ENCODE measurements around the gene PGBD5.

PGBD5 gene

DNA sequence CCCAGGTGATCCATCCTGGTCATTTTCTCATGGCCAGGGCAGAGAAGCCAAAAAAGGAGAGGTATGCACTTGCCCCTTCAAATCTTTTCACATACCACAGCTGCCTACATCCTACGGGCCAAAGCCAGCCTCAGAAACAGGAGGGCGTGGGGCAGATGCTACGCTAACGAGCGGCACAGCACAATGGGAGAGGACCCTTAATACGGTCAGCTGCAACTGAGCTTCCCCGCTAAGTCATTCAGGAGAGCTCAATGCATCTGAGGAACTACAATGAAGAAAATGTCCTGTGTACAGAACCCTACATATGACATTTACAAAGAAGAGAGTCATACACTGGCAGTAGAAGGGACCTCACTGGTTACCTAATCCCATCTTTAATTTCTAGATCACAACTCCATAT, 78.2 kb downstream of the PGBD5 start:
- DNase-seq (ENCODE audit: low read depth in 2 of 2), result no peak

DNA sequence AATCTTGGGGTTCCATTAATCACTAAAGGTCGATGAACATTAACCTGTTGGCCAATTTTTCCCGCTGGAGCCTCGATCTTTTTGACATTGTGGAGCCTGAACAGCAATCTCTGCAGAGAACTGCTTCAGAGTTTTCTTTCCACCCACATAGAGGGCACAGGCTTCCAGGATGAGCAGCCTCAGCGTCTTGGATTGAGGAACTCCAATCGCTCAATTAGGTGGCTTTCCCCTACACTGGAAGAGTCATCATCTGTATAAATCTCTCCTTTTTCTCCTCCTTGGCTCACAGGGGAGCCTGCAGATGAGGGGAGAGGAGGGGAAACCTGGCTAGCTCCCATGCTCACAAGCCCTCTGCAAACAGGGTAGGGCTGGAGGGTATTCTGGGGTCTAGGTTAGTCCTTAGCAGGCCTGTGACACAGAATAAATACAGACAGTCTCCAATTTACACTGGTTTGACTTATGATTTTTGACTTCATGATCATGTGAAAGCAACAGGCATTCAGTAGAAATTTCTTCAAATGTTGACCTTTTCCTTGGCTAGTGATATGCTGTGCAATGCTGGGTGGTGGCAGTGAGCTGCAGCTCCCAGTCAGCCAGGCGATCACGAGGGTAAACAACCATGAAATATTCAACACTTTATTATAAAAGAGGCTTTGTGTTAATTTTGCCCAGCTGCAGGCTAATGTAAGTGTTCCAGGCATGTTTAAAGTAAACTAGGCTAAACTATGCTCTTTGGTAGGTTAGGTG, 80.8 kb downstream of the PGBD5 start:
- DNase-seq (ENCODE audit: low read depth in 2 of 2), result no peak

DNA sequence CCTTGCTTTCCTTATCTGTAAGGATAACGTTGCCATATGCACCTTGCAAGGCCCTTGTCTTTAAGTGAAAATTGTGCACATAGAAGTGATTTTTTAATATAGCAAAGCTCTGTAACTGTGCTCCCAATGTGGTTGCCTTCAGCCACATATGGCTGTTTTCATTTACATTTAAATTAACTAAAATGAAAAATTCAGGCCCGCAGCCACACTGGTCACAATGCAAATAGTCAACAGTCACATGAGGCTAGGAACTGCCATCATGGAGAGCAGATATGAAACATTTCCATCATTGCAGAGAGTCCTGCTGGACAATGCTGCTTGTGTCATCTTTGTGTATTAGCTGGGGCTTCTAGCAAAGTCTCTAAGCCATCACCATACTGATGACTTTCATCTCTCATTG, 83.4 kb downstream of the PGBD5 start:
- DNase-seq (ENCODE audit: low read depth in 2 of 2), result no peak

DNA sequence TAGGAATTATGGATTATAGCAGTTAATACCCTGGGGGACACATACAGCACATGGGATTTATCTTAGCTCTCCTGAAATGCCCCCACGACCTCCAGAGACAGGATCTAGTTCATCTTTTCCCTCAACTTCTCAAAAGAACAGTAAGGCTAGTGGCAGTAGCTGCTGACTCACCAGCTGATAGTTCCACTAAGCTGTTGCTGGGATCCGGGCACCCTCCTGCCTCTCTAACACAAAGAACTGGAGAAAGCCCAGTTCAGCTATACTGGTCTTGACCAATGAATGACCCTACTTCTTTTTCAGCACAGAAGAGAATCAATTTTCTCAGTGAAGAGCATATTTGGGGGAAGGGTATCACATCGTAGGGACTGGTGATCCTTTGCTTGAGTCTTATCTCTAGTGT, 84.1 kb downstream of the PGBD5 start:
- no peak for DNase-seq (ENCODE audit: low read depth in 2 of 2)

DNA sequence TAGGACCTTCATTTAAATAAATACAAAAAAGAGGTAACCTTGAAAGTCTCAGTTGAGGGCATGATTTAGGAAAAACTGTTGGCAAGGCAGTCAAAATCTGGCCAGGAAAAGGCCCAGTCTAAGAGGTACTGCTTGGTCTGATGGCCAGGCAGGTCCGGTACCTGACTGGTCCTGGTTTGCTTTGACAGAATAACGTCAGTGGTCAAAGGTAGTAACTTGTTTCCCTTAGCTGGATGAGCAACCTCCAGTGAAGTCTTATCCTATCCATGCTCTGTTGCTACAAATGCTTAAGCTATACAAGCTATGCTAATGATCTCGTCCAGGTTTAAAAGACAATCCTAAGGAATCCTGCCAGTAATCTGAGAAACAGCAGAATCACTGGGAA, 85.0 kb downstream of the PGBD5 start:
- DNase-seq (ENCODE audit: low read depth in 2 of 2), result no peak

DNA sequence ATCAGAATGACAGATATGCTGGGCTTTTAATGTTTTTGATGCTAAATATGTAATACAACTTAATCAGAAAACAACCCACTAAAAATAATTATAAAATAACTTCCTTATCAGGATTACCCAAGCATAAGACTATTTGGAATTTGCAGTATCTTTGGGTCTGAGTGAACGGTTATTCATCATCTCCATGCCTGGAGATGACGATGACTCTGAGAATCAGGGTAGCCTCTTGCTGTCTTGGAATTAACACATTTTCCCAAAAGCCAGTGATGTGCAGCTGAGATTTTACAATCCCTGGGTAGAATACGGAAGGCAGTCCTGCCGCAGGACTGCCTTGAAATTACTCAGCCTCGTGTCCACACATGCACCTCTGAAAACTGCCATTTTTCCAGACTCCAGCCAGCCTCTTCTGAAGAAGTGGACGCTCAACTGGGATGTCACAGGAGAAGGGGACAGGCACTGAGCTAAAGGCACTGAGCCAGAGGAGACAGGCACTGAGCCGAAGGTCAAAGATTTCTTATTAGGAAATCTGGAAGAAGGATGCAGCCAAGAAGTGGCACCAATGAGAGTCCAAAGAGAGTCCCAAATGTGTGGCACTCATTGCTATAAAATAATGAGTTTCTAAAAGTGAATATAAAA, 85.5 kb downstream of the PGBD5 start:
- DNase-seq (ENCODE audit: low read depth in 2 of 2), result no peak

DNA sequence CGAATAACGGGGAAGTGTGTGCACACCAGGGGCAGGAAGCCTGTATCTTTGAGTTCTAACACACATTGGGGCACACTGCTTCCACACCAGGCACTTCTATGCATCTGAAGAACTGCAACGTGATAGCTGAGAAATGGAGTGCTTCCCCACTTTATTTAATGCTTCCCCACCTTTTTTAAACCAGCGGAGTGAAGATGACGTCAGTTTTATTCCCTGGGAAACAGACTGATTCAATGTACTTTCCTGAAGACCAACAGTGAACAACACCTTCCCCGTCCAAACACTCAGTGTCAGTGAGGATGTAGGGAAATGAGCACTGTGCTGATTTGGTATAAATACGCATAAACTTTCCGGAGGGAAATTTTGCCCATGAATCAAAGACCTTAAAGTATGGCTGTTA, 87.1 kb downstream of the PGBD5 start:
- DNase-seq (ENCODE audit: low read depth in 2 of 2), result no peak

DNA sequence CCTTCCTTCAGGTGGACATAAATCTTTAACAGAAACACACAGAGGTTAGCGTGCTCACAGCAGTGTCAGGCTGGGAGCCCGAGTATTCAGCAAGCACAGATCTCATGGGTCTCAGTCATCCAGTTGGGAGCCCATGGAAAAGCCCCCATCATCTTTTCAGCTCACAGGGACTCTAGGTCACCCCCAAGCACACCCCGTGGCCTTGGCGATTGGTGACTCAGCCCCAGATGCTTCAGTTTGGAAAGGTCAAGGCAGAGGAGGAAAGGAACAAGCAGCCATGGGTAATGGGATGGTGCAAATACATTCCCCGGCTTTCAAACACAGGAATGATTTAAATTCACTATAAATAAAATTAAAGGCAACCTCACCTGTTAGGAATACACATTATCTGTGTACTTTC, 88.9 kb downstream of the PGBD5 start:
- DNase-seq (ENCODE audit: low read depth in 2 of 2), result no peak

DNA sequence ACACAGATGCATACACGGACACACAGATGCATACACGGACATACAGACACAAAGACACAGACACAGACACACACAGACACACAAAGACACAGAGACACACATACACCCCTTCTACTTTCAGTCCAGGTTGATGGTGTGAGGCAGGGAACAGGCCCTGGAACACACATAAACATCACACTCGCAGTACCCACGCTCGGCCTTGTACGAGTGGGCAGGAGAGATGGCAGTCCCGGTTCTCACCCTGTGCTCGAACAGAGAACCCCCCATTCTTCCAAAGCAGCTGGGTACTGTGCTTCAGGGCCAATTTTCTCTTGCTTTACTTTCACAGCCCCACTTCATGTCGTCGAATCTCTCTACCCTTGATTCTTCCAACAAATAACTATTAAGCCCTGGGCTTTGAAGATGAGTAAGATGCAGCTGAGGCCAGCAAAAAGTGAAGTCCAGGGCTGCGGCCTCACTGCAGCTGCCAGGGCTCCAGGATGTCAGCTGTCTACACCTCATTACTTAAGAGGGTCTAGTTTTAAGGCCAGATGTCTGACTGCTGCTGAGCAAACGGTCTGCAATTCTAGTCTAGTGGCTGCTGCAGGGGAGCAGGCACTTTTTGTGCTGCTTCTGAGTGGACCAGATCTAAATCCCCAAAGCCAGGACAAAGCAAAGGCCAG, 90.1 kb downstream of the PGBD5 start:
- no peak for DNase-seq (ENCODE audit: low read depth in 2 of 2)

DNA sequence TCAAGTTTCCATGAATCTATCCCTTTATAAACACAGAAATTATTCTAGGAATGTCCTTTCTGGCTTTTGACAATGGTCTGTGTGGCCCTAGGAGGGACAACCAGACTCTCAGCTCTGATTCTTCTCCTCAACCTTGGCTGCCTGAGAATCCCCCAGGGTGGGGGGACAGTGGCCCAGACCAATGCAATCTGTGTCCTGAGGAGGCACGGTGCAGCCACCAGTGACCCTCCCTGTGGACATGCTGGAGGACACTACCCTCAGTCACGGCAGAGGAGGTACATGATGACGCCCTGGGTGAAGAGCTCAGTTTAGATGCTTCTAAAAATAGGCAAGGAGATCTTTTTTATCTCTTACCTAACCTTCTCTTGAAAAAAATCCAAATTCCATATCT, 91.7 kb downstream of the PGBD5 start:
- DNase-seq (ENCODE audit: low read depth in 2 of 2), result no peak

DNA sequence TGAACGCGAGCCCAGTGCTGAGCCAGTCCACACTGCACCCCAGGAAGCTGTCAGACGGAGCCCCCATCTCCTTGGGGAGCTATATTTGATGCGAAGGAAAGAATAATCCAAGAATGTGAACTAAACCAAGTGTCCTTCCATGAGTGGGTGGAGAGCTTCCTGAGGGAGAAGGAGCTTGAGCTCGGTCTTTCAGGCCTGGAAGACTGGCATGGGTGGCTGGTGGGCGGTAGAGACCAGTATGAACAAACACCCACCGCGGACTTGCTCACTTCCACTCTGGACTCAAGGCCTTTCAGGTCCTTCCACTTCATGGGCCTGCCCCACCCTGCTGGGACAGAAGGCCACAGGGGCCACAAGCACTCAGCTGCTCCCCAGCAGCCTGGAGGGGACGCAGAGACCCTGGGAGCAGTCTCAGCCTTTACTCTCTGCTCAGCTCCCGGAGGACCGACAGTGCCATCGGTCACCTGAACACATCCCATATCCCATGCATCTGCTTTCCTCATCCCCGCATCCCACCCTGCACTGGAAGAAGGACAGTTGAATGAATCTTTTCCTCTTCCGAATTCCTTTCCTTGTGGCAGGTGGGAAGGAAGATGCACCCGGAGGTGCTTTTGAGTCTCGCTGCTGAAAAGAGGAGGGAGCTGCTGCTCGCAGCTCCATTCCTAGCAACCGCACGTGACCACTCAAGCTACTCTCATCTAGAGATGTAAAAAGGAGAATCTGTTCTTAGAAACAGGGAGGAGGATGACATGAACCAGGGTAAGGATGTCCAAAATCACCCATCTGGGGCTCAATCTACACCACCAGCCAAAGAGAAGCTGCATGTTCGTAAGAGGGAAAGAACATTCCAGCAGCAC, 92.3 kb downstream of the PGBD5 start:
- DNase-seq (ENCODE audit: low read depth in 2 of 2), result no peak

DNA sequence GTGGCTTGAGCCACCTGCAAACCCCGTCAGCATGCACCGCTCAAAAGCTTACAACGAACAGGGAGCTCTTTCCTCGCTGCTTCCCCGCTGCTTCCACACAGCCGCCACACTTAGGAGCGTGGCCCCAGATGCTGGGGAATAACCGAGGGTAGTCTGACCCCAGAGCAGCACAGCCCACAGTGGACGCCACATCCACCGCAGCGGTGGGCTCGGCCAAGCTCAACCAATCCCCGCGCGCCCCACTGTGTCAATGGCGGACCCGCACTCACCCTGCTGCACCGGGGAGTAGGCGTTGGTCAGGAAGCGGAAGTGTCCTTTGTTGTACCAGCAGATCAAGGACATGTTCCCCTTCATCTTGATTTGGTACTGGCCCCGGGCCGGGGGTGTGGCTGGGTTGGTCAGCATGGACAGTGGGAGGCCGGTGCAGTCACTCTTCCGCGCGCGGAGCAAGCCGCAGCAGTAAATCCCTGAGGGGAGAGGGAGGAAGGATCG, 93.5 kb downstream of the PGBD5 start:
- no peak for DNase-seq (ENCODE audit: low read depth in 2 of 2)

DNA sequence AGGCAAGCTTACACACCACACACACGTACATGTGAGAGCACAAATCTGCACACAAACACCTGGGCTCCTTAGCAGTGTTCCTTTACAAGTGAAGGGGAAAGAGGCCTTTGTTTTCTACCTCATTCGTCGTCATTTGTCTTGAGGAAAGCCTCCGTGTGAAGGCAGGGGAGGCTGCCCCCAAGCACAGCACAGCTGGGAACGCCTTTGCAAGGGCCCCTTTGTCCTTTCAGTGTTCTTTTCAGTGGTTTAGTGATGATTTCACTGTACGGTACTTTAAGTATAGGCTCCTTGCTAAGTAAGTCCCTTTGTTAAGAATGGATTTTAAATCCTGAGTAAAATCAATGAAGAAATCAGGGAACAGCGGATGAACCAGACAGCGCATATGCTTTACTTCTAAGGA, 94.1 kb downstream of the PGBD5 start:
- no peak for DNase-seq (ENCODE audit: low read depth in 2 of 2)

DNA sequence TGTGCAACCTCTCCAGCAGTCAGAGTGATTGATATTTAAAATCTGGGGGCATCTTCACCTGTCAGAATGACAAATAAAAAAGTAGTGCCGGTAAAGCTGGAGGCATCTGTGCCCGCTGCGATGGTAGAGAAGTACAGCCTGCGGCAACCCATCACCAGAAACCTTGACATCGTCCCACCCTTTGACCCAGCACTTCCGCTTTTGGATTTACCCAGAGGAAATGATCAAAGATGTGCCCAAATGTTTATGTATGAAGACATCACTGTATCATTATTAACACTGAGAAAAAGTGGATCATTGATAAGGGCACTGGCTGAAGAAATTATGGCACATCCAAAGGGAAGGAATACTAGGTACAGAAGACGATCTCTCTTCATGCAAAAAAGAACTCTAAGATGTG, 96.0 kb downstream of the PGBD5 start:
- DNase-seq (ENCODE audit: low read depth in 2 of 2), result no peak

DNA sequence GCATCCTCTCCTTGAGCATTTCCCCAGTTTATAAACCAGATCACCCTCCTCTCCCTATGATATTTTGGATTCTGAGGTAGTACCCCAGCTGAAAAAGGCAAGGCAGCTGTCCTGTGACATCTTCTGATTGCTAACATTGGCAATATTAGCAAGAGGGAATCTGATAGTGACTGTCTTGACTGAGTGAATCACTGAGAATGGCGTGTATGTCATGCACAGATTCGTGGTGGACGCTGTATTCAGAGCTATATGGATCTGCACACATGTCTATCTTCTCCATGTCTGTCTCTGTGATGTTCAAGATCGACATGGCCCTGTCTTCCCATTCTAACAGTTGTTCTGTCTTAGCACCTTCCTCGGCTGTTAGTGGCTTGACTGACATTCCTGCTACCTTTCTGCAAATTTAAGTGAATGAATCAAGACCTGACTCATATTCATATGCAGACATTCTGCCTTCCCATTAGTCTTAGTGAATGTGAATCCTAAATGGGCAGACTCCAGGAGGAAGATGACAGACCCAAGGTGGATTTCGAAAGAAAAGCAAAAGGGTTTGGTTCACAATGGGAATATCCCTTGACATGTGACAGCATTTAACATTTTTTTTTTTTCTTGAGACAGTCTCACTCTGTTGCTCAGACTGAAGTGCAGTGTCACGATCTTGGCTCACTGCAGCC, 97.7 kb downstream of the PGBD5 start:
- DNase-seq (ENCODE audit: low read depth in 2 of 2), result no peak

DNA sequence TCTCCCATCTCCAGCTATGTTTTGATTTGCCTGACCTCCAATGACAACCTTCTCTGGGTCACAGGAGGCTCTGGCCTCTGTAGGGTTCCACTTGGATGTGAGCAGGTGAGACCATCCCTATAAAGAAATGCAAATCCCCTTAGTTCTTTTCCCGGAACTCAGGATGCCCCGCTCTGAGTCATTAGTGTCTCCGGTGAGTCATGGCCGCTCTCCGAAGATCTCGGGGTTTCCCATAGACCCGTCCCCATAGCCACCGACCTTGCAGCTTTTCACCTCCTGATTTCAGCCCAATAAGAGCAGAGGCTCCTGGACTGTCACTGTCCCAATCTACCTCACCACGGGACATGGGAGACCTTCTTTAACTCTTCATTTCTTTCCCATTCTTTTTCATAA, 98.2 kb downstream of the PGBD5 start:
- DNase-seq (ENCODE audit: low read depth in 2 of 2), result peak; percentile 4 to 5

DNA sequence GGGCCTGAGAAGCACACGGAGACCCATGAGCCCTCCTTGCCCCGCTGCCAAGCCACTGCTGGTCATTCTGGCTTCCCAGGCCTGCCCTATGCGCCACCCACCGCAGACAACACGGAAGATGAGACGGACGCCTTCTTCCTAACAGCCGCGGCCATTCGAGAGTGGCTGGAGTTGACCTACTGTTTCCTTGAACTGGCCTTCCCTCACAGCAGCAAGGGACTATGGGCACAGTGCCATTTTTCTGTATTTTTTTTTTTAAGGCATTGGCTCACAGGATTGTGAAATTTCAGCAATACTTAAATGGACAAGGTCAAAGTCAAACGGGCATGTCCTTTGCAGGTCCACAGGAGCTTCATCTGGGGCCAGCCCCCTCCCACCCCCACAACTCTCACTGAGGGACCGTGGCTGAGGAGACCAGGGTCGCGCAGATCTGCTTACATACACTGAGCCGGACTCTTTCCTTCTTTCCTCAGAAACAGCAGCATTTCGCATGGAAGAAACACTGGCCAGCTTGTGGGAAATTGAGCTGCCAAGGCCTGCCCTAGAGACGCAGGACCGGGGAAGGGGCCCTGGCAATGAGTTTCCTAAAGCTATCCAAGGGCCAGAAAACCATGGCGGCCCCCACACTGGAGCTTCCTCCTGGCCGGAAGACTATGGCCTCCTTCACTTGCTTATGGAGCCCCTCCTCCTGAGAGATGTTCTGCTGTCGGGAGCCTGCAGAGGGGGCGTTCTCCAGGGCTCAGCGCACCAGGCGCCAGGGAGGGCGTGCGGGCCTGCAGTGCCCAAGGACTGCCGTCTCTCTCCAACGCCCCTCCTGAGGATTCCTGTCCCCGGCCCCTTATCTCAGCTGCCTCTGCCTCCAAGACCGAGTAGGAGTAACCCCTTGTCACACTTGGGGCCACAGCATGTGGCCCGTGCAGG, 98.9 kb downstream of the PGBD5 start:
- no peak for DNase-seq (ENCODE audit: low read depth in 2 of 2)

DNA sequence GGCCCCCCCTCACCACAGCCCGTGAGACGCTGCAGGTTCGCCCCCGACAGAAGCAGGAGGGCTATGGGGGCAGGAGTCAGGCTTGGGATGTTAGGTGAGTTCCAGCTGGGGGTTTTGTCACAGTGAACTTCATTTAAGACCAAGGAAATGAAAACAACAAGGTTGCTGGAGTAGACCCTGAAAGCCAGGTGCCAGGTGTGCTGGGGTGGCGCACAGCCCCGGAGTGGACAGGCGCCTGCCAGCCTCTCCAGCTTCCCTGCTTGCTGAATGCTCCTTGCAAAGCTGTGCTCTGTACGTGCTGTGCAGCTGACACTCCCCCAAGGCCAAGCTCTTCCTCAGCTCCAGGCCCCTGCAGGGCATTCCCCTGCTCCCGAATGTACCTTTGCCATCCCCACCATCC, 102.4 kb downstream of the PGBD5 start:
- DNase-seq (ENCODE audit: low read depth in 2 of 2), result no peak

DNA sequence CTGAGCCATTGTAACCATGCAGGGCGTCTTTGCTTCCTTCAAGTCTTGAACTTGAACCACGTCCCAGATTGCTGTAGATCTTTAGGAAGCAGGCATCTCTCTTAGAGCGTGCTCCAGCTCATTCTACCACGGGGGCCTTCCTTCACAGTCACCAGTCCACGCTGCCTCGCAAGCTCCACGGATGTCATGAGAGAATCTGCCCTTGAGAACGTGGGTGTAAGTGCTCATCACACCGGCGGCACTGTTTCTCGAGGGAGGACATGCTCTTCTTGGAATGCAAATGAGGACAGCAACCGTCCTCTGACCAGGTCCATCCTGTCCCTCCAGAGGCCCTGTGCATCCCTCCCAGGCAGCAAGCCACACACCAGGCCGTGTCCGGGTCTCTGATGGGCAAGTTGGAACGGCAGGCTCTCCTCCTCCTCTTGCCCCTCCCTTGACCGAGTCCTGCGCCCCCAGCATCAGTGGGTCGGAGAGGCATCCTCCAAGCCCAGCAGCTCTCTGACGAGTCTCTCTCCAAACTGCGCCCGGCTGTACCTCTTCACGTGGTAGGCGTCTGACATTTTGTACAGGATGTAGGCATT, 103.1 kb downstream of the PGBD5 start:
- no peak for DNase-seq (ENCODE audit: low read depth in 2 of 2)

DNA sequence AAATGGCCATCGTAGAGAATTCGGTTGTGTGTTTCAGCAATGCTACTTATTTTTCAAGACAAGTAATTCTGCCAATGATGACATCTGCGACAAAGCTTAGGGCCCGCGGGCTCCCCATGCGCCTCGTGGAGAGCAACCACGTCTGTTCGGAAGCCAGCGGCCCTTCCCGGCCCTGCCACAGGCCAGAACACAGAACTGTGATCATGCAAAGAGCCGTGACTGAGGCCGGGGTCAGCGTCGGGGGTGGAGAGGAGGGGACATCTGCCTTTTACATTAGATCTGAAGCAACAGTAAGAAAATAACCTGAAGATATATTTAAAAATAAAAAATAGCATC, 103.7 kb downstream of the PGBD5 start:
- no peak for DNase-seq (ENCODE audit: low read depth in 2 of 2)

Data from stimulated activated CD8-positive, alpha-beta memory T cell treated with anti-CD3 and anti-CD28 coated beads, Interleukin-7, amount 100 ng/mL, for 4 hours (primary cell).